Prostate gland (tissue), 2 donors: ENCODE results near the gene ZNF593OS. TPM values are rescaled to one million over a fixed set of nuclear protein-coding genes. Genes with fewer than 3 reads are reported as not detected.

Experiments used
- DNase-seq: peaks from one replicate; pipeline ENCODE4 v3.0.0-alpha.2; 2019; ENCODE audit warnings: low spot score
- H3K27ac ChIP-seq, 2 donors: fragments of 200-600 bp; sonication (generic); 2 replicates each; pipeline ENCODE4 v1.5.1; 2017 to 2019
- H3K27me3 ChIP-seq: fragments of 200-600 bp; sonication (generic); replicated peaks from 2 replicates; pipeline ENCODE4 v1.5.1; 2019; ENCODE audit not compliant: insufficient read depth
- H3K36me3 ChIP-seq, 2 donors: fragments of 200-600 bp; sonication (generic); 1 replicate in 1 of 2; 2 replicates in 1 of 2; pipeline versions ENCODE4 v1.5.1 to v1.8.1; 2017 to 2019
- H3K4me1 ChIP-seq: fragments of 200-600 bp; sonication (generic); replicated peaks from 2 replicates; pipeline ENCODE4 v1.5.1; 2019
- H3K4me3 ChIP-seq, 2 donors: fragments of 200-600 bp; sonication (generic); 2 replicates each; pipeline ENCODE4 v1.5.1; 2017 to 2019
- H3K9me3 ChIP-seq: fragments of 200-600 bp; sonication (generic); 2 replicates; pipeline ENCODE4 v1.5.1; 2017
- POLR2A ChIP-seq: fragments of 450-650 bp; IDR thresholded peaks from one replicate; pipeline ENCODE4 v1.6.1; 2016; ENCODE audit warnings: antibody characterized with exemption, mild to moderate bottlenecking
- POLR2AphosphoS5 ChIP-seq: sonication (generic); formaldehyde crosslinking; IDR thresholded peaks from one replicate; pipeline ENCODE4 v1.6.1; 2017; ENCODE audit warnings: antibody characterized with exemption
- WGBS: methylation state at CpG from one replicate; pipeline ENCODE4 v1.1.5; 2018; 5-methylcytosine and 5-hydroxymethylcytosine counted together
- intact Hi-C: fragments of 100-400 bp; cut with DNase I; formaldehyde crosslinking; loops from one replicate; pipeline ENCODE4 v1.14.2; 2022
- total RNA-seq, 2 donors: library from RNA; depleted of rRNA; stranded (reverse); fragments of >200 nt; gene quantifications; one replicate each; pipeline ENCODE4 v1.1.0, GENCODE V29; 2016
- TF ChIP-seq, protein P1 (sequence below), 4 experiments: fragments of 200-600 bp in 2 of 4; fragments of 450-650 bp in 2 of 4; sonication (generic) in 2 of 4; IDR thresholded peaks; 1 replicate in 3 of 4; 2 replicates in 1 of 4; pipeline ENCODE4 v1.5.1; 2016 to 2019; ENCODE audit warnings: antibody characterized with exemption in 4 of 4, mild to moderate bottlenecking in 2 of 4, moderate library complexity in 2 of 4

Gene ZNF593OS
- total RNA-seq, 2 donors from 2014 or later: not detected

DNA sequence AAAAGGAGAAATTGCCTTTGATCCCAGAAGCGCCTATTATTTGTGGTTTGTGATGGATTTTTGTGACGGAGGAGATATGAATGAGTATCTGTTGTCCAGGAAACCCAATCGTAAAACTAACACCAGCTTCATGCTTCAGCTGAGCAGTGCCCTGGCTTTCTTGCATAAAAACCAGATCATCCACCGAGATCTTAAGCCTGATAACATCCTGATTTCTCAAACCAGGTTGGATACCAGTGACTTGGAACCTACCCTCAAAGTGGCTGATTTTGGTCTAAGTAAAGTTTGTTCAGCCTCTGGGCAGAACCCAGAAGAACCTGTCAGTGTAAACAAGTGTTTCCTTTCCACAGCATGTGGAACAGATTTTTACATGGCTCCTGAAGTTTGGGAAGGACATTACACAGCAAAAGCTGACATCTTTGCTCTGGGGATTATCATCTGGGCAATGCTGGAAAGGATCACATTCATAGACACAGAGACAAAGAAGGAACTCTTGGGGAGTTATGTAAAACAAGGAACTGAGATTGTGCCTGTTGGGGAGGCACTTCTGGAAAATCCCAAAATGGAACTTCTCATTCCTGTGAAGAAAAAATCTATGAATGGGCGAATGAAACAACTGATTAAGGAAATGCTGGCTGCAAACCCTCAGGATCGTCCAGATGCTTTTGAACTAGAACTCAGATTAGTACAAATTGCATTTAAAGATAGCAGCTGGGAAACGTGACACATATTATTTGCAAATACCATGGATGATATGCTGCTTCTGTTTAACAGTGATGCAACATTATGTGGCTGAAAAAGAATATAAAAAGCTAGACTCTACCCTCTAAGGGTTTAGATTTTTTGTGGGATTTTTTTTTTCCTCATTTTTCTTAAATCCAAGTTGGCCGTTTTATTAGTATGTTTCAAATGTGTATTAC, 49.5 kb downstream of the ZNF593OS start:
- no peak for DNase-seq
- TF ChIP-seq POLR2AphosphoS5 (no peak), POLR2A (no peak)
- TF ChIP-seq, protein P1, sequence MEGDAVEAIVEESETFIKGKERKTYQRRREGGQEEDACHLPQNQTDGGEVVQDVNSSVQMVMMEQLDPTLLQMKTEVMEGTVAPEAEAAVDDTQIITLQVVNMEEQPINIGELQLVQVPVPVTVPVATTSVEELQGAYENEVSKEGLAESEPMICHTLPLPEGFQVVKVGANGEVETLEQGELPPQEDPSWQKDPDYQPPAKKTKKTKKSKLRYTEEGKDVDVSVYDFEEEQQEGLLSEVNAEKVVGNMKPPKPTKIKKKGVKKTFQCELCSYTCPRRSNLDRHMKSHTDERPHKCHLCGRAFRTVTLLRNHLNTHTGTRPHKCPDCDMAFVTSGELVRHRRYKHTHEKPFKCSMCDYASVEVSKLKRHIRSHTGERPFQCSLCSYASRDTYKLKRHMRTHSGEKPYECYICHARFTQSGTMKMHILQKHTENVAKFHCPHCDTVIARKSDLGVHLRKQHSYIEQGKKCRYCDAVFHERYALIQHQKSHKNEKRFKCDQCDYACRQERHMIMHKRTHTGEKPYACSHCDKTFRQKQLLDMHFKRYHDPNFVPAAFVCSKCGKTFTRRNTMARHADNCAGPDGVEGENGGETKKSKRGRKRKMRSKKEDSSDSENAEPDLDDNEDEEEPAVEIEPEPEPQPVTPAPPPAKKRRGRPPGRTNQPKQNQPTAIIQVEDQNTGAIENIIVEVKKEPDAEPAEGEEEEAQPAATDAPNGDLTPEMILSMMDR (IDR thresholded peaks at IDR 0.05): no peak
- Histone ChIP-seq H3K27ac (peak overlapping the region; percentile 4 to 6), H3K36me3 (no peaks in the 10 kb centered on the region), H3K4me3 (no peak overlapping the region), H3K27me3 (no peaks in the 10 kb centered on the region), H3K9me3 (no peaks in the 10 kb centered on the region), H3K4me1 (no peaks in the 10 kb centered on the region)
- 50% methylated on average over 8 of the region's 8 CpGs for WGBS
- intact Hi-C loops: no loop called here

DNA sequence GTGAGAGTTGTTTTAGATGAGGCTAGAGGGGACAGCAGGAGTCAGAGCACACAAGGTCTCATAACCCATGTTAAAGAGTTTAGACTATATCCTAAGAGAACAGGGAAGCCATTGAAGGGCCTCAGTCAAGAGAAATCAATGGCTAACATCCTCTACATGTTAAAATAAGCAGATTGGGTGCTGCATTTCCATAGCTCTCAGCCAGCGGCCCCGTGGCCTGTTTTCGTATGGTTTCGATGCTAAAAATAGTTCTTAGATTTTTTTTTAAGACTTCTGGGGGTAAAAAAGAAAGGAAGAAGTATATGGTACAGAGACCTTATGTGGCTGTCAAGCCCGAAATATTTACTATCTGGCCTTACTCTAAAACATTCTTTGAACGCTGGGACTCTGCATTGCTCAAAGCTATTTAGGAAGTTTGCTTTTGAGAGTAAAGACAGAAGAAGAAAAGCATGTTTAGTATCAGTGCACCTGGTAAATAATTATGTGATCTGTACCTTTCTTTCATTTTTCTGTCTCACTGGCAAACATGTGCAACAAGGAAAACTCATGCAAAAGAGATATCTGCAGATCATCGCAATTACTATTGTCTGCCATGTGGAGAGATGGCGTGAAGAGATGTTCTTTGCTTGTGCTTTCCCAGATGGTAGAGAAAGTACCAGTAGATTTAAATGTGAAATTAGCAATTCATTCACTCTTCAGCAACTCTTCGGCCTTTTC, 51.6 kb downstream of the ZNF593OS start:
- Histone ChIP-seq H3K4me3 (no peak overlapping the region), H3K36me3 (no peaks in the 10 kb centered on the region), H3K4me1 (no peaks in the 10 kb centered on the region), H3K9me3 (no peaks in the 10 kb centered on the region), H3K27me3 (no peaks in the 10 kb centered on the region), H3K27ac (no peak overlapping the region)
- 79% methylated on average over 9 of the region's 9 CpGs for WGBS
- DNase-seq: no peak
- intact Hi-C loops: no loop called here
- TF ChIP-seq POLR2AphosphoS5 (no peak), POLR2A (no peak)
- TF ChIP-seq, protein P1 (IDR thresholded peaks at IDR 0.05): no peak

Other genes starting within 250 kb of the ZNF593OS start
- 10 to 100 TPM; 17.4 to 18.7 TPM for gene PAFAH2, start 173.8 kb downstream of the ZNF593OS start, total RNA-seq
- gene EXTL1, start 150.1 kb downstream of the ZNF593OS start, total RNA-seq: 1 to 10 TPM in 1 of 2 donors, not detected in 1; 3.2 TPM
- under 1 TPM; 0.05 to 0.34 TPM for gene SLC30A2, start 125.7 kb downstream of the ZNF593OS start, total RNA-seq
- gene TRIM63, start 104.2 kb downstream of the ZNF593OS start, total RNA-seq: under 1 TPM in 1 of 2 donors, not detected in 1; 0.68 TPM
- 10 to 100 TPM; 10.5 TPM for gene PDIK1L, start 60.0 kb downstream of the ZNF593OS start, total RNA-seq
- 1 to 10 TPM; 3.8 to 5.9 TPM for gene FAM110D, start 12.8 kb downstream of the ZNF593OS start, total RNA-seq
- gene C1orf232, start 2.9 kb downstream of the ZNF593OS start, total RNA-seq: not detected
- 10 to 100 TPM; 44.5 to 50.7 TPM for gene ZNF593, start 1.9 kb downstream of the ZNF593OS start, total RNA-seq
- 10 to 100 TPM; 24.8 to 32.4 TPM for gene CNKSR1, start 5.7 kb upstream of the ZNF593OS start, total RNA-seq
- 1 to 10 TPM in 1 of 2 donors, not detected in 1; 1.5 TPM for gene CATSPER4, start 18.8 kb upstream of the ZNF593OS start, total RNA-seq
- gene CEP85, start 62.4 kb upstream of the ZNF593OS start, total RNA-seq: 10 to 100 TPM in 1 of 2 donors, 1 to 10 TPM in 1; 3.4 to 21.0 TPM
- 10 to 100 TPM; 37.4 to 55.3 TPM for gene SH3BGRL3, start 108.3 kb upstream of the ZNF593OS start, total RNA-seq
- 10 to 100 TPM; 13.2 to 18.1 TPM for gene UBXN11, start 134.8 kb upstream of the ZNF593OS start, total RNA-seq
- gene CD52, start 146.1 kb upstream of the ZNF593OS start, total RNA-seq: 1 to 10 TPM; 3.2 to 5.3 TPM
- gene CRYBG2, start 182.3 kb upstream of the ZNF593OS start, total RNA-seq: 1 to 10 TPM; 3.9 to 4.8 TPM
- 1 to 10 TPM in 1 of 2 donors, not detected in 1; 4.8 TPM for gene ZNF683, start 200.9 kb upstream of the ZNF593OS start, total RNA-seq
- gene LIN28A, start 239.0 kb upstream of the ZNF593OS start, total RNA-seq: under 1 TPM in 1 of 2 donors, not detected in 1; 0.17 TPM